Nucleus accumbens (tissue), 56 donors: ENCODE data around the gene F10.

ENCODE experiments used
- DNase-seq, 56 donors: peaks; one replicate each; lab custom pipeline; 2025; lab: John Stamatoyannopoulos, UW

F10 gene

GRCh38 chr13:113086031-113086750 lies 36.4 kb upstream of the F10 start:
- no peak for DNase-seq

- no peak for DNase-seq
Measured at GRCh38 chr13:113086991-113087922, 35.3 kb upstream of the F10 start.

- DNase-seq, result no peak
Measured at GRCh38 chr13:113087923-113088690, 34.5 kb upstream of the F10 start.

- DNase-seq, result no peak
Measured at GRCh38 chr13:113088691-113089020, 33.9 kb upstream of the F10 start.

GRCh38 chr13:113089693-113090414 lies 32.7 kb upstream of the F10 start:
- no peak for DNase-seq

- no peak for DNase-seq
Measured at GRCh38 chr13:113090415-113090770, 32.2 kb upstream of the F10 start.

GRCh38 chr13:113090806-113091205 lies 31.8 kb upstream of the F10 start:
- no peak for DNase-seq

GRCh38 chr13:113091211-113091771 lies 31.3 kb upstream of the F10 start:
- DNase-seq, result no peak

- DNase-seq, result no peak
Measured at GRCh38 chr13:113091891-113092775, 30.5 kb upstream of the F10 start.

- DNase-seq, result no peak
Measured at GRCh38 chr13:113092776-113093579, 29.6 kb upstream of the F10 start.

GRCh38 chr13:113093580-113094409 lies 28.8 kb upstream of the F10 start:
- DNase-seq, result no peak

GRCh38 chr13:113094410-113094800 lies 28.2 kb upstream of the F10 start:
- DNase-seq, result no peak

- no peak for DNase-seq
Measured at GRCh38 chr13:113095146-113096051, 27.2 kb upstream of the F10 start.

GRCh38 chr13:113096052-113096744 lies 26.4 kb upstream of the F10 start:
- no peak for DNase-seq

- no peak for DNase-seq
Measured at GRCh38 chr13:113096745-113097305, 25.8 kb upstream of the F10 start.
